IPS-NIHi7 (cell line): ENCODE results near the gene GPANK1.

Source experiments
- DNase-seq: peaks from one replicate; pipeline ENCODE4 v3.0.0; 2012; ENCODE audit warnings: mixed read lengths; ENCODE audit errors: extremely low spot score

GPANK1 gene

DNA sequence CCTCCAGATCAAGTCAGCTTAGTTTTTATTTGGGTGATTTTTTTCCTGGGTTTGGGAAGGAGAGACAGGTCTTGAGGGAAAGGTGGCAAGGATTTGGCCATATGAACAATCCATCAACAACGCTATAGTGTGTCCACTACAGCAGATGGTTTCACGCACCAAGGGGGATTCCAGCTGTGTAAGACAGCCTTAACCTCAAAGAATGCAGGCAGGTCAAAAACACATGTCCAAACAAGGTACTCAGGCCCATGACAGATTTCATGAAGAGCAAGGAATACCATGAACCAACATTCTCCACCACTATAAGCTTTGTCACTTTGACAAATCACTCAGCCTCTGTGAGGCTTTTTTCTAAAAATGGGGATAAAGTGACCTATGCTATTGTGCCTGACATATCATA is 47.8 kb downstream of the GPANK1 start:
- no peak for DNase-seq

DNA sequence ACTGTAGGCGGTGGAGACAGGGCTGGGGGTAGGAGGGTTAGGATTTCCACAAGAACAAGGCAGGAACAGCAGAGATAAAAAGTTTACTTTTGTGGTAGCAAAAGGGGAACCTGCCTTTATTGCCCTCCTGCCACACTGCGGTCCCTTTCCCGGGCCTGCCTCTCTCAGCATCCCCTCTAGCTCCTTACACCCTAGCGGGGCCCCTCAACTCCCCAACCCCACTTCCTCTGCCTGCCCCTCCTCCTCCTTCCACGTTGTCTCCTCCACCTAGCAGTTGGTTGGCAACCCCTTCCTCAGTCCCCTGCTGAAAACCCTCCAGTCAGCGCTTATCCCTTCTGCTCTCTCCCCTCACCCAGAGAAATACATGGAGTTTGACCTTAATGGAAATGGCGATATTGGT is 49.0 kb downstream of the GPANK1 start:
- no peak for DNase-seq

DNA sequence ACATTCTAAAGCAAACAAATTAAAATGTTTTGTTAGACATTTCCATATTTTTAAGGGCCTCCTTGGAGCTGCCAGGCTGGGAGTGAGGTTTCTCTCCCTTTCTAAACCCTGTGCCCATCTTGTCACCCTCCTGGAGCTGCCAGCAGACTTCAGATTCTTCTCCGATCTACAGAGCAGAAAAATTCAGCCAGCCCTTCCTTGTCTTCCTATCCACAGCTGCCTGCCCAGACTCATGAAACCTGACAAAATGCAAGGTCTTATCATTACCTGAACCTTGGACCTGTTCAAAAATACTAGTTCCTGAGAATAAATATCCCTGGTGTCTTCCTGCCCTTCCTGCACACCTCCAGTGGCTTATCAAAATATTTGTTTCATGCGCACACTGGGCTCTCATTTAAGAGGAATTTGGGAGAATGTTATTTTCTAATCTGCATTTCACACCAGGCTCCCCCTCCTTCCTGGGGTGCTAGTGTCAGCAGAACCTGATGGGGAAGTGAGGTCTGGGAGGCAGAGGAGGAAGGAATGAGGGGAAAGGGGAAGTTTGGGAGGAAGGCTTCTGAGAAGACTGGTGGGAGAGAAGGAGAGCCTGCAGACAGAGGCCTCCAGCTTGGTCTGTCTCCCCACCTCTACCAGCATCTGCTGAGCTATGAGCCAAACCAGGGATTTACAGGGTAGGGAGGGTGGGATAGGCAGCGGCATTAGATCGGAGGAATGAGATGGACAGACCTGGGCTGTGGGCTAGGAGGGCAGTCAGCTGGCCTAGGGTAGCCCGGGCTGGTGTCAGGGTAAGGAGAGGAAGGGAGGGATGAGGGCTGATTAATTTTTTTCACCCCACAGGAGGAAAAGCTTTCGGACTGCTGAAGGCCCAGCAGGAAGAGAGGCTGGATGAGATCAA is 49.9 kb downstream of the GPANK1 start, which contains the start of gene AIF1:
TSS of gene AIF1 (plus strand) at position 551 of the 895 bp plus-strand sequence. CDS start at position 647, 96 bp downstream.
- DNase-seq: no peak

DNA sequence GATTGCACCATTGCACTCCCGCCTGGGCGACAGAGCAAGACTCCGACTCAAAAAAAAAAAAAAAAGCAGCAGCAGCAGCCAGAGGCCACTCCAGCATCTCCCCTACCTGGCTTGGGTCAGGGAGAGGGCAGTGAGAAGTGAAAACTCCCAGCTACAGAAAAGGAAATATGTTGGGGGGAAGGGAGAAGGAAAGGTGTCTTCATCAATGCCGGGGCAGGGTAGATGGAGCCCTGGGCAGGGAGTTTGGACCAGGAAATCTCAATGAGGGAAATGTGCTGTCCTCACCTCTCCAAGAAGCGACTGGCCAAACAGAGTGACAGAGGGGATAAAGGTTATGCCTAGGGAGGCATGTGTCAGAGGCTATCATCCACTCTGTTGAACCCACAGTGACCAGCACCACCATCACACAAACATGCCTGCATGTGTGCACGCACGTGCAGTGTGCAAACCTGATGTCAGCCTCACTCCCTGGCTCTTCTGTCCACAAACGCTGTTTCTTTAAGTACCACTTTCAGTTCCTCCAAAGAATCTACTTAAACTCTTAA is 50.6 kb downstream of the GPANK1 start:
- no peak for DNase-seq
